Testis (tissue), 2 donors: ENCODE measurements around the gene CAMP.

ENCODE experiments used
- POLR2A ChIP-seq: fragments of 450-650 bp; IDR thresholded peaks from one replicate; pipeline ENCODE4 v1.6.1; 2017; ENCODE audit warnings: antibody characterized with exemption, mild to moderate bottlenecking, moderate library complexity
- TF ChIP-seq, protein P1 (sequence below), 3 experiments: fragments of 450-650 bp in 2 of 3; fragments of 200-600 bp in 1 of 3; sonication (generic) in 1 of 3; IDR thresholded peaks; one replicate each; pipeline ENCODE4 v1.5.1; 2016 to 2019; ENCODE audit warnings: antibody characterized with exemption in 3 of 3, mild to moderate bottlenecking in 2 of 3, moderate library complexity in 1 of 3

DNA sequence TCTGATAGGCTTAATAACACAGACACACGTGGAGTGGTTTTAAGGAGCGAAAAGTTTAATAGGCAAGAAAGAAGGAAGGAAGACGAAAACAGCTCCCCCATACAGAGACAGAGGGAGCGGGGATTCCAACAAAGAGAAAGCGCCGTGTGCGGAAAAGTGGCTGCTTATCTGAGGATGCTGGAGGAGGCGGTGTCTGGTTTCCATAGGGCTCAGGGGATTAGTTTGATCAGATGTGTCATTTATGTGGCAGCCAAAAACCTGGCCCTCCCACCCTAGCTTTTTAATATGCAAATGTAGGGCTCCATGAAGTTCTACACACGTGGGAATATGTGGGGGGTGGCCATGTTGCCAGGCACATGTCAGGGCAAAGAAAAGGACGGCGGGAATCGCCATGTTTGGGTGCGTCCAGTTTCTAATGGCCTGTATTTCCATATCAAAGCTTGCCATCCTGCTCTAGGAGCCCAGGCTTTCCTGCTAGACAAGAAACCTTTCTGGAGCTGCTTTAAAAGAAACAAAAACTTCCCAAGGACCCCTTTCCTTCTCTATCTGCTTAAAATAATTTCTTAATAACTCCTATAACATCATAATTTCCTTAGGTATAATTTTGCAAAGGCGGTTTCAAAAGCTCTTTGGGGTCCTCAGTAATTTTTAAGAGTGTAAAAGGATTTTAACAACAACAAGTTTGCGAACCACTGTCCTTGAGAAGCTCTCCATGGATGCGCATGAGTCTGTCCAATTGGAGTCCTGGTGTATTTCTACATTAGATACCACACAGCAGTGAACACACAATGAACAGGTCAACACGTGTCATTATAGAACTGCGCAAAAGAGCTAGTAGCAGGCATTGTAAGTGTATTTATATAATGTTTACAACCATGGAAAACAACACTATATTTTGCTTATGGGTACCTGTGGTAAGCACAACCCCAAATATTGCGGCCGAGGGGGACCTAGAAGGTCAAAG, 17.0 kb downstream of the CAMP start:
- TF ChIP-seq, protein P1, sequence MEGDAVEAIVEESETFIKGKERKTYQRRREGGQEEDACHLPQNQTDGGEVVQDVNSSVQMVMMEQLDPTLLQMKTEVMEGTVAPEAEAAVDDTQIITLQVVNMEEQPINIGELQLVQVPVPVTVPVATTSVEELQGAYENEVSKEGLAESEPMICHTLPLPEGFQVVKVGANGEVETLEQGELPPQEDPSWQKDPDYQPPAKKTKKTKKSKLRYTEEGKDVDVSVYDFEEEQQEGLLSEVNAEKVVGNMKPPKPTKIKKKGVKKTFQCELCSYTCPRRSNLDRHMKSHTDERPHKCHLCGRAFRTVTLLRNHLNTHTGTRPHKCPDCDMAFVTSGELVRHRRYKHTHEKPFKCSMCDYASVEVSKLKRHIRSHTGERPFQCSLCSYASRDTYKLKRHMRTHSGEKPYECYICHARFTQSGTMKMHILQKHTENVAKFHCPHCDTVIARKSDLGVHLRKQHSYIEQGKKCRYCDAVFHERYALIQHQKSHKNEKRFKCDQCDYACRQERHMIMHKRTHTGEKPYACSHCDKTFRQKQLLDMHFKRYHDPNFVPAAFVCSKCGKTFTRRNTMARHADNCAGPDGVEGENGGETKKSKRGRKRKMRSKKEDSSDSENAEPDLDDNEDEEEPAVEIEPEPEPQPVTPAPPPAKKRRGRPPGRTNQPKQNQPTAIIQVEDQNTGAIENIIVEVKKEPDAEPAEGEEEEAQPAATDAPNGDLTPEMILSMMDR (IDR thresholded peaks at IDR 0.05): no peak
- TF ChIP-seq POLR2A: no peak
